ENCODE data around the gene EDARADD. TPM values are rescaled to one million over a fixed set of nuclear protein-coding genes. Genes with fewer than 3 reads are reported as not detected.

The EDARADD gene
- total and polyA plus RNA-seq, 2 of the 8 experiments (the other 6 are each of a cell fraction or from before 2014, with no cell fraction given): 3.4 to 6.1 TPM

DNA sequence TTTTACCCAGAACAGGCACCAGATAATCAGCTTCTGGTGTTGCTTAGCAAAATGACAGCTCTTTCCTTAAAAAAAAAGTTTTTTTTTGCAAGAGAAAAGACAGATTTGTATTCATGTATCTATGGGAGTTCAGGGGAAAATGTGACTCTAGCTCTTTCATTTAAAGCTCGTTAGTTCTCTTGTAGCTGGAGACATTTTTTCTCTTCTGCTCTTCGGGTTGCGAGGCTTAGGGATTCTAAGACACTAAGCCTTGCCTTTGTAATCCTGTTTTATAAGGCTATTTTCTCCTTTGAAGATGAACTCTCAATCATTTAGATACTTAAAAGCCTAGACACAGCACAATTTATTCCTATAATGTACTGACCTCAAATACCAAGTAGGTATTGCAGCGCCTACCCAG lies 40.3 kb upstream of the EDARADD start (continued):
- TF ChIP-seq, protein P1, sequence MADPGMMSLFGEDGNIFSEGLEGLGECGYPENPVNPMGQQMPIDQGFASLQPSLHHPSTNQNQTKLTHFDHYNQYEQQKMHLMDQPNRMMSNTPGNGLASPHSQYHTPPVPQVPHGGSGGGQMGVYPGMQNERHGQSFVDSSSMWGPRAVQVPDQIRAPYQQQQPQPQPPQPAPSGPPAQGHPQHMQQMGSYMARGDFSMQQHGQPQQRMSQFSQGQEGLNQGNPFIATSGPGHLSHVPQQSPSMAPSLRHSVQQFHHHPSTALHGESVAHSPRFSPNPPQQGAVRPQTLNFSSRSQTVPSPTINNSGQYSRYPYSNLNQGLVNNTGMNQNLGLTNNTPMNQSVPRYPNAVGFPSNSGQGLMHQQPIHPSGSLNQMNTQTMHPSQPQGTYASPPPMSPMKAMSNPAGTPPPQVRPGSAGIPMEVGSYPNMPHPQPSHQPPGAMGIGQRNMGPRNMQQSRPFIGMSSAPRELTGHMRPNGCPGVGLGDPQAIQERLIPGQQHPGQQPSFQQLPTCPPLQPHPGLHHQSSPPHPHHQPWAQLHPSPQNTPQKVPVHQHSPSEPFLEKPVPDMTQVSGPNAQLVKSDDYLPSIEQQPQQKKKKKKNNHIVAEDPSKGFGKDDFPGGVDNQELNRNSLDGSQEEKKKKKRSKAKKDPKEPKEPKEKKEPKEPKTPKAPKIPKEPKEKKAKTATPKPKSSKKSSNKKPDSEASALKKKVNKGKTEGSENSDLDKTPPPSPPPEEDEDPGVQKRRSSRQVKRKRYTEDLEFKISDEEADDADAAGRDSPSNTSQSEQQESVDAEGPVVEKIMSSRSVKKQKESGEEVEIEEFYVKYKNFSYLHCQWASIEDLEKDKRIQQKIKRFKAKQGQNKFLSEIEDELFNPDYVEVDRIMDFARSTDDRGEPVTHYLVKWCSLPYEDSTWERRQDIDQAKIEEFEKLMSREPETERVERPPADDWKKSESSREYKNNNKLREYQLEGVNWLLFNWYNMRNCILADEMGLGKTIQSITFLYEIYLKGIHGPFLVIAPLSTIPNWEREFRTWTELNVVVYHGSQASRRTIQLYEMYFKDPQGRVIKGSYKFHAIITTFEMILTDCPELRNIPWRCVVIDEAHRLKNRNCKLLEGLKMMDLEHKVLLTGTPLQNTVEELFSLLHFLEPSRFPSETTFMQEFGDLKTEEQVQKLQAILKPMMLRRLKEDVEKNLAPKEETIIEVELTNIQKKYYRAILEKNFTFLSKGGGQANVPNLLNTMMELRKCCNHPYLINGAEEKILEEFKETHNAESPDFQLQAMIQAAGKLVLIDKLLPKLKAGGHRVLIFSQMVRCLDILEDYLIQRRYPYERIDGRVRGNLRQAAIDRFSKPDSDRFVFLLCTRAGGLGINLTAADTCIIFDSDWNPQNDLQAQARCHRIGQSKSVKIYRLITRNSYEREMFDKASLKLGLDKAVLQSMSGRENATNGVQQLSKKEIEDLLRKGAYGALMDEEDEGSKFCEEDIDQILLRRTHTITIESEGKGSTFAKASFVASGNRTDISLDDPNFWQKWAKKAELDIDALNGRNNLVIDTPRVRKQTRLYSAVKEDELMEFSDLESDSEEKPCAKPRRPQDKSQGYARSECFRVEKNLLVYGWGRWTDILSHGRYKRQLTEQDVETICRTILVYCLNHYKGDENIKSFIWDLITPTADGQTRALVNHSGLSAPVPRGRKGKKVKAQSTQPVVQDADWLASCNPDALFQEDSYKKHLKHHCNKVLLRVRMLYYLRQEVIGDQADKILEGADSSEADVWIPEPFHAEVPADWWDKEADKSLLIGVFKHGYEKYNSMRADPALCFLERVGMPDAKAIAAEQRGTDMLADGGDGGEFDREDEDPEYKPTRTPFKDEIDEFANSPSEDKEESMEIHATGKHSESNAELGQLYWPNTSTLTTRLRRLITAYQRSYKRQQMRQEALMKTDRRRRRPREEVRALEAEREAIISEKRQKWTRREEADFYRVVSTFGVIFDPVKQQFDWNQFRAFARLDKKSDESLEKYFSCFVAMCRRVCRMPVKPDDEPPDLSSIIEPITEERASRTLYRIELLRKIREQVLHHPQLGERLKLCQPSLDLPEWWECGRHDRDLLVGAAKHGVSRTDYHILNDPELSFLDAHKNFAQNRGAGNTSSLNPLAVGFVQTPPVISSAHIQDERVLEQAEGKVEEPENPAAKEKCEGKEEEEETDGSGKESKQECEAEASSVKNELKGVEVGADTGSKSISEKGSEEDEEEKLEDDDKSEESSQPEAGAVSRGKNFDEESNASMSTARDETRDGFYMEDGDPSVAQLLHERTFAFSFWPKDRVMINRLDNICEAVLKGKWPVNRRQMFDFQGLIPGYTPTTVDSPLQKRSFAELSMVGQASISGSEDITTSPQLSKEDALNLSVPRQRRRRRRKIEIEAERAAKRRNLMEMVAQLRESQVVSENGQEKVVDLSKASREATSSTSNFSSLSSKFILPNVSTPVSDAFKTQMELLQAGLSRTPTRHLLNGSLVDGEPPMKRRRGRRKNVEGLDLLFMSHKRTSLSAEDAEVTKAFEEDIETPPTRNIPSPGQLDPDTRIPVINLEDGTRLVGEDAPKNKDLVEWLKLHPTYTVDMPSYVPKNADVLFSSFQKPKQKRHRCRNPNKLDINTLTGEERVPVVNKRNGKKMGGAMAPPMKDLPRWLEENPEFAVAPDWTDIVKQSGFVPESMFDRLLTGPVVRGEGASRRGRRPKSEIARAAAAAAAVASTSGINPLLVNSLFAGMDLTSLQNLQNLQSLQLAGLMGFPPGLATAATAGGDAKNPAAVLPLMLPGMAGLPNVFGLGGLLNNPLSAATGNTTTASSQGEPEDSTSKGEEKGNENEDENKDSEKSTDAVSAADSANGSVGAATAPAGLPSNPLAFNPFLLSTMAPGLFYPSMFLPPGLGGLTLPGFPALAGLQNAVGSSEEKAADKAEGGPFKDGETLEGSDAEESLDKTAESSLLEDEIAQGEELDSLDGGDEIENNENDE (IDR thresholded peaks at IDR 0.05; ENCODE audit: insufficient replicate concordance, low read length): no peak
- TF ChIP-seq KDM4A (IDR thresholded peaks at IDR 0.05; ENCODE audit: low read depth, low read length, severe bottlenecking): no peak
- no peak for TF ChIP-seq RNF2 (IDR thresholded peaks at IDR 0.05; ENCODE audit: borderline replicate concordance, low read depth, low read length, missing control alignments, poor library complexity, severe bottlenecking)
- no peak for TF ChIP-seq YY1 (IDR thresholded peaks at IDR 0.05; ENCODE audit: low read depth, low read length)
